ENCODE results near the gene CD58.

- TF ChIP-seq CREM (CRISPR knock-in tag; IDR thresholded peaks at IDR 0.05) (no peak), SMAD4 (CRISPR knock-in tag; IDR thresholded peaks at IDR 0.05) (no peak), KAT7 (CRISPR knock-in tag; IDR thresholded peaks at IDR 0.05; ENCODE audit: borderline replicate concordance) (no peak), SP1 (CRISPR knock-in tag; conservative IDR thresholded peaks at IDR 0.05) (no peak), E2F1 (CRISPR knock-in tag; IDR thresholded peaks at IDR 0.05) (no peak), ZBTB43 (CRISPR knock-in tag; IDR thresholded peaks at IDR 0.05) (no peak), TP53 (CRISPR knock-in tag; IDR thresholded peaks at IDR 0.05) (no peak), ZNF416 (CRISPR knock-in tag; IDR thresholded peaks at IDR 0.05) (no peak)
- TF ChIP-seq, protein P1, sequence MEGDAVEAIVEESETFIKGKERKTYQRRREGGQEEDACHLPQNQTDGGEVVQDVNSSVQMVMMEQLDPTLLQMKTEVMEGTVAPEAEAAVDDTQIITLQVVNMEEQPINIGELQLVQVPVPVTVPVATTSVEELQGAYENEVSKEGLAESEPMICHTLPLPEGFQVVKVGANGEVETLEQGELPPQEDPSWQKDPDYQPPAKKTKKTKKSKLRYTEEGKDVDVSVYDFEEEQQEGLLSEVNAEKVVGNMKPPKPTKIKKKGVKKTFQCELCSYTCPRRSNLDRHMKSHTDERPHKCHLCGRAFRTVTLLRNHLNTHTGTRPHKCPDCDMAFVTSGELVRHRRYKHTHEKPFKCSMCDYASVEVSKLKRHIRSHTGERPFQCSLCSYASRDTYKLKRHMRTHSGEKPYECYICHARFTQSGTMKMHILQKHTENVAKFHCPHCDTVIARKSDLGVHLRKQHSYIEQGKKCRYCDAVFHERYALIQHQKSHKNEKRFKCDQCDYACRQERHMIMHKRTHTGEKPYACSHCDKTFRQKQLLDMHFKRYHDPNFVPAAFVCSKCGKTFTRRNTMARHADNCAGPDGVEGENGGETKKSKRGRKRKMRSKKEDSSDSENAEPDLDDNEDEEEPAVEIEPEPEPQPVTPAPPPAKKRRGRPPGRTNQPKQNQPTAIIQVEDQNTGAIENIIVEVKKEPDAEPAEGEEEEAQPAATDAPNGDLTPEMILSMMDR (IDR thresholded peaks at IDR 0.05): no peak
- TF ChIP-seq, protein P2, sequence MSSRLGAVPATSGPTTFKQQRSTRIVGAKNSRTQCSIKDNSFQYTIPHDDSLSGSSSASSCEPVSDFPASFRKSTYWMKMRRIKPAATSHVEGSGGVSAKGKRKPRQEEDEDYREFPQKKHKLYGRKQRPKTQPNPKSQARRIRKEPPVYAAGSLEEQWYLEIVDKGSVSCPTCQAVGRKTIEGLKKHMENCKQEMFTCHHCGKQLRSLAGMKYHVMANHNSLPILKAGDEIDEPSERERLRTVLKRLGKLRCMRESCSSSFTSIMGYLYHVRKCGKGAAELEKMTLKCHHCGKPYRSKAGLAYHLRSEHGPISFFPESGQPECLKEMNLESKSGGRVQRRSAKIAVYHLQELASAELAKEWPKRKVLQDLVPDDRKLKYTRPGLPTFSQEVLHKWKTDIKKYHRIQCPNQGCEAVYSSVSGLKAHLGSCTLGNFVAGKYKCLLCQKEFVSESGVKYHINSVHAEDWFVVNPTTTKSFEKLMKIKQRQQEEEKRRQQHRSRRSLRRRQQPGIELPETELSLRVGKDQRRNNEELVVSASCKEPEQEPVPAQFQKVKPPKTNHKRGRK (CRISPR knock-in tag; IDR thresholded peaks at IDR 0.05; ENCODE audit: borderline replicate concordance): no peak
- TF ChIP-seq, protein P3, sequence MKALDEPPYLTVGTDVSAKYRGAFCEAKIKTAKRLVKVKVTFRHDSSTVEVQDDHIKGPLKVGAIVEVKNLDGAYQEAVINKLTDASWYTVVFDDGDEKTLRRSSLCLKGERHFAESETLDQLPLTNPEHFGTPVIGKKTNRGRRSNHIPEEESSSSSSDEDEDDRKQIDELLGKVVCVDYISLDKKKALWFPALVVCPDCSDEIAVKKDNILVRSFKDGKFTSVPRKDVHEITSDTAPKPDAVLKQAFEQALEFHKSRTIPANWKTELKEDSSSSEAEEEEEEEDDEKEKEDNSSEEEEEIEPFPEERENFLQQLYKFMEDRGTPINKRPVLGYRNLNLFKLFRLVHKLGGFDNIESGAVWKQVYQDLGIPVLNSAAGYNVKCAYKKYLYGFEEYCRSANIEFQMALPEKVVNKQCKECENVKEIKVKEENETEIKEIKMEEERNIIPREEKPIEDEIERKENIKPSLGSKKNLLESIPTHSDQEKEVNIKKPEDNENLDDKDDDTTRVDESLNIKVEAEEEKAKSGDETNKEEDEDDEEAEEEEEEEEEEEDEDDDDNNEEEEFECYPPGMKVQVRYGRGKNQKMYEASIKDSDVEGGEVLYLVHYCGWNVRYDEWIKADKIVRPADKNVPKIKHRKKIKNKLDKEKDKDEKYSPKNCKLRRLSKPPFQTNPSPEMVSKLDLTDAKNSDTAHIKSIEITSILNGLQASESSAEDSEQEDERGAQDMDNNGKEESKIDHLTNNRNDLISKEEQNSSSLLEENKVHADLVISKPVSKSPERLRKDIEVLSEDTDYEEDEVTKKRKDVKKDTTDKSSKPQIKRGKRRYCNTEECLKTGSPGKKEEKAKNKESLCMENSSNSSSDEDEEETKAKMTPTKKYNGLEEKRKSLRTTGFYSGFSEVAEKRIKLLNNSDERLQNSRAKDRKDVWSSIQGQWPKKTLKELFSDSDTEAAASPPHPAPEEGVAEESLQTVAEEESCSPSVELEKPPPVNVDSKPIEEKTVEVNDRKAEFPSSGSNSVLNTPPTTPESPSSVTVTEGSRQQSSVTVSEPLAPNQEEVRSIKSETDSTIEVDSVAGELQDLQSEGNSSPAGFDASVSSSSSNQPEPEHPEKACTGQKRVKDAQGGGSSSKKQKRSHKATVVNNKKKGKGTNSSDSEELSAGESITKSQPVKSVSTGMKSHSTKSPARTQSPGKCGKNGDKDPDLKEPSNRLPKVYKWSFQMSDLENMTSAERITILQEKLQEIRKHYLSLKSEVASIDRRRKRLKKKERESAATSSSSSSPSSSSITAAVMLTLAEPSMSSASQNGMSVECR (CRISPR knock-in tag; IDR thresholded peaks at IDR 0.05; ENCODE audit: borderline replicate concordance): no peak
- TF ChIP-seq, protein P4, sequence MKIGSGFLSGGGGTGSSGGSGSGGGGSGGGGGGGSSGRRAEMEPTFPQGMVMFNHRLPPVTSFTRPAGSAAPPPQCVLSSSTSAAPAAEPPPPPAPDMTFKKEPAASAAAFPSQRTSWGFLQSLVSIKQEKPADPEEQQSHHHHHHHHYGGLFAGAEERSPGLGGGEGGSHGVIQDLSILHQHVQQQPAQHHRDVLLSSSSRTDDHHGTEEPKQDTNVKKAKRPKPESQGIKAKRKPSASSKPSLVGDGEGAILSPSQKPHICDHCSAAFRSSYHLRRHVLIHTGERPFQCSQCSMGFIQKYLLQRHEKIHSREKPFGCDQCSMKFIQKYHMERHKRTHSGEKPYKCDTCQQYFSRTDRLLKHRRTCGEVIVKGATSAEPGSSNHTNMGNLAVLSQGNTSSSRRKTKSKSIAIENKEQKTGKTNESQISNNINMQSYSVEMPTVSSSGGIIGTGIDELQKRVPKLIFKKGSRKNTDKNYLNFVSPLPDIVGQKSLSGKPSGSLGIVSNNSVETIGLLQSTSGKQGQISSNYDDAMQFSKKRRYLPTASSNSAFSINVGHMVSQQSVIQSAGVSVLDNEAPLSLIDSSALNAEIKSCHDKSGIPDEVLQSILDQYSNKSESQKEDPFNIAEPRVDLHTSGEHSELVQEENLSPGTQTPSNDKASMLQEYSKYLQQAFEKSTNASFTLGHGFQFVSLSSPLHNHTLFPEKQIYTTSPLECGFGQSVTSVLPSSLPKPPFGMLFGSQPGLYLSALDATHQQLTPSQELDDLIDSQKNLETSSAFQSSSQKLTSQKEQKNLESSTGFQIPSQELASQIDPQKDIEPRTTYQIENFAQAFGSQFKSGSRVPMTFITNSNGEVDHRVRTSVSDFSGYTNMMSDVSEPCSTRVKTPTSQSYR (CRISPR knock-in tag; IDR thresholded peaks at IDR 0.05): no peak
These were observed 17.3 kb downstream of the CD58 start for GRCh38 chr1:116553386-116554115.
